ENCODE results near the gene SEMA5A.

- TF ChIP-seq CTCF (IDR thresholded peaks at IDR 0.05), result no peak
- TF ChIP-seq POLR2A (IDR thresholded peaks at IDR 0.05), result no peak
- TF ChIP-seq POLR2AphosphoS5 (IDR thresholded peaks at IDR 0.05), result no peak
Measured at GRCh38 chr5:9069650-9070049, 476.2 kb downstream of the SEMA5A start.

Data from breast epithelium (tissue), 3 donors.